H1 (cell line): ENCODE data around the gene SORCS3. TPM values are rescaled to one million over a fixed set of nuclear protein-coding genes. Genes with fewer than 3 reads are reported as not detected.

Experiments used
- BCL11A ChIP-seq, 2 experiments: IDR thresholded peaks; one replicate each; pipeline ENCODE4 v1.6.1; 2011; ENCODE audit warnings: low read depth in 2 of 2, low read length in 2 of 2, mild to moderate bottlenecking in 2 of 2
- CBX5 ChIP-seq: fragments of 300-800, 300-1000 bp; sonication (generic); IDR thresholded peaks from 2 replicates; pipeline ENCODE4 v1.7.1; 2016; ENCODE audit warnings: antibody characterized with exemption, low read length, low read depth
- CBX8 ChIP-seq: fragments of 300-800, 300-1000 bp; sonication (generic); IDR thresholded peaks from 2 replicates; pipeline ENCODE4 v1.7.1; 2016; ENCODE audit warnings: low read depth, low read length, borderline replicate concordance
- CEBPB ChIP-seq: IDR thresholded peaks from 2 replicates; pipeline ENCODE4 v1.6.1; 2012; ENCODE audit warnings: low read depth, low read length
- KDM1A ChIP-seq: fragments of 200-600, 300-600 bp; sonication (generic); IDR thresholded peaks from 2 replicates; pipeline ENCODE4 v1.7.1; 2016; ENCODE audit warnings: mild to moderate bottlenecking, low read length, borderline replicate concordance
- KDM5A ChIP-seq: fragments of 200-600 bp; IDR thresholded peaks from 2 replicates; pipeline ENCODE4 v1.7.1; 2012; ENCODE audit warnings: mild to moderate bottlenecking, low read length, inconsistent platforms, mixed read lengths
- POLR2A ChIP-seq, 2 experiments: IDR thresholded peaks; 1 replicate in 1 of 2; 2 replicates in 1 of 2; pipeline ENCODE4 v1.6.1; 2011; ENCODE audit warnings: low read depth in 2 of 2, low read length in 2 of 2, mild to moderate bottlenecking in 2 of 2; ENCODE audit errors: control extremely low read depth in 1 of 2
- RFX5 ChIP-seq: IDR thresholded peaks from 2 replicates; pipeline ENCODE4 v1.6.1; 2011; ENCODE audit warnings: low read depth, low read length, improper control_type of control experiment, borderline replicate concordance
- SUZ12 ChIP-seq: fragments of 200-600 bp; sonication (generic); IDR thresholded peaks from 2 replicates; pipeline ENCODE4 v1.6.1; 2012; ENCODE audit warnings: mild to moderate bottlenecking, inconsistent platforms, low read length, moderate library complexity, mixed read lengths
- polyA plus RNA-seq, 7 experiments: library from polyadenylated mRNA; depleted of rRNA in 3 of 7; stranded (reverse) in 5 of 7; unstranded in 2 of 7; fragments of >200 nt in 5 of 7; fragments of 200-250 nt in 2 of 7; gene quantifications; 1 replicate in 5 of 7; 2 replicates in 1 of 7; 4 replicates in 1 of 7; pipeline versions ENCODE4 v1.2.1 to v1.2.3, GENCODE V29; 2011 to 2013; ENCODE audit warnings: missing spikeins in 2 of 7, mixed read lengths in 2 of 7
- total RNA-seq: library from RNA; stranded (reverse); fragmentation: NEBNext Ultra II Directional; extraction: Animal tissue kit (Norgen Biotek cat#: 25700); gene quantifications from 2 replicates; pipeline ENCODE4 v1.2.1, GENCODE V29; 2021
- TF ChIP-seq, protein P1 (sequence below): fragments of 300-600 bp; sonication (generic); IDR thresholded peaks from 2 replicates; pipeline ENCODE4 v1.7.1; 2012; ENCODE audit warnings: low read length, moderate library complexity, mild to moderate bottlenecking, inconsistent platforms; ENCODE audit not compliant: insufficient replicate concordance
- TF ChIP-seq, protein P2 (sequence below): IDR thresholded peaks from 2 replicates; pipeline ENCODE4 v1.6.1; 2011; ENCODE audit warnings: low read depth, mild to moderate bottlenecking, low read length; ENCODE audit not compliant: insufficient read depth

Gene SORCS3
- total and polyA plus RNA-seq, 2 of the 8 experiments (the other 6 are each of a cell fraction or from before 2014, with no cell fraction given) = 0.26 to 0.88 TPM

DNA sequence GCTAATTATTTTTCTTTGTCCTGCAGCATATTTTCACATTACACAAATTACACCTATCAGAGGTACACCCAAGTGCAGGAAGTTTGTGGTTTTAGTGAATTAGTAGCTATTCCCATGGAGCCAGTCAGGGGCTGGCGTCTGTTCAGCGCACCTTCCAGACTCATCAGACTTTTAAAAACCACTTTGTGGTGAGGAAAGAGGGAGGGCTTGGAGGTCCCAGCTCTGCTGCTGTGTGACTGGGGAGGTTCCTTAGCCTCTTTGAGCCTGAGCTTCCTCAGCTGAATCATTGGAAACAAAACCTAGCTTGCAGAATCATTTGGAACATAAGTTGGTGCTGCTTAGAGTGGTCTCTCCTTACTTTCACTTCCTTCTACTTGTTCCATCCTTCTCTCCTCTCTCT is 175.4 kb downstream of the SORCS3 start (continued):
- TF ChIP-seq, protein P1, sequence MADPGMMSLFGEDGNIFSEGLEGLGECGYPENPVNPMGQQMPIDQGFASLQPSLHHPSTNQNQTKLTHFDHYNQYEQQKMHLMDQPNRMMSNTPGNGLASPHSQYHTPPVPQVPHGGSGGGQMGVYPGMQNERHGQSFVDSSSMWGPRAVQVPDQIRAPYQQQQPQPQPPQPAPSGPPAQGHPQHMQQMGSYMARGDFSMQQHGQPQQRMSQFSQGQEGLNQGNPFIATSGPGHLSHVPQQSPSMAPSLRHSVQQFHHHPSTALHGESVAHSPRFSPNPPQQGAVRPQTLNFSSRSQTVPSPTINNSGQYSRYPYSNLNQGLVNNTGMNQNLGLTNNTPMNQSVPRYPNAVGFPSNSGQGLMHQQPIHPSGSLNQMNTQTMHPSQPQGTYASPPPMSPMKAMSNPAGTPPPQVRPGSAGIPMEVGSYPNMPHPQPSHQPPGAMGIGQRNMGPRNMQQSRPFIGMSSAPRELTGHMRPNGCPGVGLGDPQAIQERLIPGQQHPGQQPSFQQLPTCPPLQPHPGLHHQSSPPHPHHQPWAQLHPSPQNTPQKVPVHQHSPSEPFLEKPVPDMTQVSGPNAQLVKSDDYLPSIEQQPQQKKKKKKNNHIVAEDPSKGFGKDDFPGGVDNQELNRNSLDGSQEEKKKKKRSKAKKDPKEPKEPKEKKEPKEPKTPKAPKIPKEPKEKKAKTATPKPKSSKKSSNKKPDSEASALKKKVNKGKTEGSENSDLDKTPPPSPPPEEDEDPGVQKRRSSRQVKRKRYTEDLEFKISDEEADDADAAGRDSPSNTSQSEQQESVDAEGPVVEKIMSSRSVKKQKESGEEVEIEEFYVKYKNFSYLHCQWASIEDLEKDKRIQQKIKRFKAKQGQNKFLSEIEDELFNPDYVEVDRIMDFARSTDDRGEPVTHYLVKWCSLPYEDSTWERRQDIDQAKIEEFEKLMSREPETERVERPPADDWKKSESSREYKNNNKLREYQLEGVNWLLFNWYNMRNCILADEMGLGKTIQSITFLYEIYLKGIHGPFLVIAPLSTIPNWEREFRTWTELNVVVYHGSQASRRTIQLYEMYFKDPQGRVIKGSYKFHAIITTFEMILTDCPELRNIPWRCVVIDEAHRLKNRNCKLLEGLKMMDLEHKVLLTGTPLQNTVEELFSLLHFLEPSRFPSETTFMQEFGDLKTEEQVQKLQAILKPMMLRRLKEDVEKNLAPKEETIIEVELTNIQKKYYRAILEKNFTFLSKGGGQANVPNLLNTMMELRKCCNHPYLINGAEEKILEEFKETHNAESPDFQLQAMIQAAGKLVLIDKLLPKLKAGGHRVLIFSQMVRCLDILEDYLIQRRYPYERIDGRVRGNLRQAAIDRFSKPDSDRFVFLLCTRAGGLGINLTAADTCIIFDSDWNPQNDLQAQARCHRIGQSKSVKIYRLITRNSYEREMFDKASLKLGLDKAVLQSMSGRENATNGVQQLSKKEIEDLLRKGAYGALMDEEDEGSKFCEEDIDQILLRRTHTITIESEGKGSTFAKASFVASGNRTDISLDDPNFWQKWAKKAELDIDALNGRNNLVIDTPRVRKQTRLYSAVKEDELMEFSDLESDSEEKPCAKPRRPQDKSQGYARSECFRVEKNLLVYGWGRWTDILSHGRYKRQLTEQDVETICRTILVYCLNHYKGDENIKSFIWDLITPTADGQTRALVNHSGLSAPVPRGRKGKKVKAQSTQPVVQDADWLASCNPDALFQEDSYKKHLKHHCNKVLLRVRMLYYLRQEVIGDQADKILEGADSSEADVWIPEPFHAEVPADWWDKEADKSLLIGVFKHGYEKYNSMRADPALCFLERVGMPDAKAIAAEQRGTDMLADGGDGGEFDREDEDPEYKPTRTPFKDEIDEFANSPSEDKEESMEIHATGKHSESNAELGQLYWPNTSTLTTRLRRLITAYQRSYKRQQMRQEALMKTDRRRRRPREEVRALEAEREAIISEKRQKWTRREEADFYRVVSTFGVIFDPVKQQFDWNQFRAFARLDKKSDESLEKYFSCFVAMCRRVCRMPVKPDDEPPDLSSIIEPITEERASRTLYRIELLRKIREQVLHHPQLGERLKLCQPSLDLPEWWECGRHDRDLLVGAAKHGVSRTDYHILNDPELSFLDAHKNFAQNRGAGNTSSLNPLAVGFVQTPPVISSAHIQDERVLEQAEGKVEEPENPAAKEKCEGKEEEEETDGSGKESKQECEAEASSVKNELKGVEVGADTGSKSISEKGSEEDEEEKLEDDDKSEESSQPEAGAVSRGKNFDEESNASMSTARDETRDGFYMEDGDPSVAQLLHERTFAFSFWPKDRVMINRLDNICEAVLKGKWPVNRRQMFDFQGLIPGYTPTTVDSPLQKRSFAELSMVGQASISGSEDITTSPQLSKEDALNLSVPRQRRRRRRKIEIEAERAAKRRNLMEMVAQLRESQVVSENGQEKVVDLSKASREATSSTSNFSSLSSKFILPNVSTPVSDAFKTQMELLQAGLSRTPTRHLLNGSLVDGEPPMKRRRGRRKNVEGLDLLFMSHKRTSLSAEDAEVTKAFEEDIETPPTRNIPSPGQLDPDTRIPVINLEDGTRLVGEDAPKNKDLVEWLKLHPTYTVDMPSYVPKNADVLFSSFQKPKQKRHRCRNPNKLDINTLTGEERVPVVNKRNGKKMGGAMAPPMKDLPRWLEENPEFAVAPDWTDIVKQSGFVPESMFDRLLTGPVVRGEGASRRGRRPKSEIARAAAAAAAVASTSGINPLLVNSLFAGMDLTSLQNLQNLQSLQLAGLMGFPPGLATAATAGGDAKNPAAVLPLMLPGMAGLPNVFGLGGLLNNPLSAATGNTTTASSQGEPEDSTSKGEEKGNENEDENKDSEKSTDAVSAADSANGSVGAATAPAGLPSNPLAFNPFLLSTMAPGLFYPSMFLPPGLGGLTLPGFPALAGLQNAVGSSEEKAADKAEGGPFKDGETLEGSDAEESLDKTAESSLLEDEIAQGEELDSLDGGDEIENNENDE = no peak
- TF ChIP-seq CBX8 (no peak), SUZ12 (no peak), RFX5 (no peak), KDM5A (no peak), KDM1A (no peak), CBX5 (no peak), CEBPB (no peak), BCL11A (IDR thresholded peaks at IDR 0.05; ENCODE audit: low read depth in 2 of 2, low read length in 2 of 2) (no peak), POLR2A (IDR thresholded peaks at IDR 0.05; ENCODE audit: control extremely low read depth in 1 of 2, low read depth in 2 of 2, low read length in 2 of 2) (no peak)
- TF ChIP-seq, protein P2, sequence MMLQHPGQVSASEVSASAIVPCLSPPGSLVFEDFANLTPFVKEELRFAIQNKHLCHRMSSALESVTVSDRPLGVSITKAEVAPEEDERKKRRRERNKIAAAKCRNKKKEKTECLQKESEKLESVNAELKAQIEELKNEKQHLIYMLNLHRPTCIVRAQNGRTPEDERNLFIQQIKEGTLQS = no peak
